ENCODE measurements around the gene NLN. TPM values are rescaled to one million over a fixed set of nuclear protein-coding genes. Genes with fewer than 3 reads are reported as not detected.

NLN gene
- total and polyA plus RNA-seq, 11 donors: 1.6 to 28.2 (median 11.6) TPM

DNA sequence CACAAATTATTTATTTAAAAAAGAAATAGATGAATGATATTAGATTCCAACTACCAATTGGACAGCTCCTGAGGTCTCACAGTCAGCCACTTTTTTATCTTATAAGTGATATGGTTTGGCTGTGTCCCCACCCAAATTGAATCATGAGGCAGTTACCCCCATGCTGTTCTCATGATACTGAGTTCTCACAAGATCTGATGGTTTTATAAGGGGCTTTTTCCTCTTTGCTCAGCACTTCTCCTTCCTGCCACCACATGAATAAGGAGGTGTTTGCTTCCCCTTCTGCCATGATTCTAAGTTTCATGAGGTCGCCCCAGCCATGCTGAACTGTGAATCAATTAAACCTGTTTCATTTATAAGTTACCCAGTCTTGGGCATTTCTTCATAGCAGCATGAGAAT is 12.9 kb downstream of the NLN start:
- 85 to 94% (median 92%) methylated on average over 1 of the region's 1 CpG for WGBS, 4 donors

DNA sequence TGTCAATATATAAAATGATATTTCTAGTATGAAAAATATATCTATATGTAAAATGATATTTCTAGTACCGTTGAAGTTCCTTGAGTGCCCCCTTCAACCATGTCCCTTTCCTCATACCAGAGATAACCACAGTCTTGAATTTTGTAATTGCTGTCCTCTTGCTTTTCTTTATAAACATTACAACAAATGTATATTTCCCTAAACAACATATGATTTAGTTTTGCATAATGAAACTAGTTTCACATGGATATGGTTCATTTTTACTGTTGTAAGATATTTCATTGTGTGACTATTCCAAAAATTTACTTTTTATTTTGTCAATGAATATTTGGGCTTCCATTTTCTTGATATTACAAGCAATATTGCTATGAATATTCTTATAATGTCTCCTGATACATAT is 14.0 kb downstream of the NLN start:
- ATAC-seq (no peak), DNase-seq (no peak)
- no peaks in the 10 kb centered on the region for H3K9me3 ChIP-seq
- no peak overlapping the region for H3K27ac ChIP-seq
- no peak overlapping the region for H3K4me3 ChIP-seq
- no peaks in the 10 kb centered on the region for H3K36me3 ChIP-seq
- peaks cover 0 to 18% (median 0%) of the 10 kb centered on the region in 12 donors for H3K4me1 ChIP-seq
- intact Hi-C loops (cut with DNase I): no loop called here
- WGBS, 4 donors: 64 to 84% (median 74%) methylated on average over 1 of the region's 1 CpG
- no peak for TF ChIP-seq POLR2A (IDR thresholded peaks at IDR 0.05)
- TF ChIP-seq, protein P1, sequence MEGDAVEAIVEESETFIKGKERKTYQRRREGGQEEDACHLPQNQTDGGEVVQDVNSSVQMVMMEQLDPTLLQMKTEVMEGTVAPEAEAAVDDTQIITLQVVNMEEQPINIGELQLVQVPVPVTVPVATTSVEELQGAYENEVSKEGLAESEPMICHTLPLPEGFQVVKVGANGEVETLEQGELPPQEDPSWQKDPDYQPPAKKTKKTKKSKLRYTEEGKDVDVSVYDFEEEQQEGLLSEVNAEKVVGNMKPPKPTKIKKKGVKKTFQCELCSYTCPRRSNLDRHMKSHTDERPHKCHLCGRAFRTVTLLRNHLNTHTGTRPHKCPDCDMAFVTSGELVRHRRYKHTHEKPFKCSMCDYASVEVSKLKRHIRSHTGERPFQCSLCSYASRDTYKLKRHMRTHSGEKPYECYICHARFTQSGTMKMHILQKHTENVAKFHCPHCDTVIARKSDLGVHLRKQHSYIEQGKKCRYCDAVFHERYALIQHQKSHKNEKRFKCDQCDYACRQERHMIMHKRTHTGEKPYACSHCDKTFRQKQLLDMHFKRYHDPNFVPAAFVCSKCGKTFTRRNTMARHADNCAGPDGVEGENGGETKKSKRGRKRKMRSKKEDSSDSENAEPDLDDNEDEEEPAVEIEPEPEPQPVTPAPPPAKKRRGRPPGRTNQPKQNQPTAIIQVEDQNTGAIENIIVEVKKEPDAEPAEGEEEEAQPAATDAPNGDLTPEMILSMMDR (IDR thresholded peaks at IDR 0.05): no peak
- H3K27me3 ChIP-seq: no peaks in the 10 kb centered on the region

More for the DNA sequence above, 12.9 kb downstream of the NLN start:
- TF ChIP-seq, protein P1 (IDR thresholded peaks at IDR 0.05): no peak
- TF ChIP-seq POLR2A (IDR thresholded peaks at IDR 0.05): no peak
- no peaks in the 10 kb centered on the region for H3K27me3 ChIP-seq
- DNase-seq (no peak), ATAC-seq (no peak)
- H3K36me3 ChIP-seq: no peaks in the 10 kb centered on the region
- H3K4me1 ChIP-seq: peaks cover 0 to 29% (median 0%) of the 10 kb centered on the region in 12 donors
- H3K27ac ChIP-seq: peak overlapping the region in 1 of 12 donors; percentile 58
- intact Hi-C loops (cut with DNase I): no loop called here
- no peak overlapping the region for H3K4me3 ChIP-seq
- no peaks in the 10 kb centered on the region for H3K9me3 ChIP-seq

DNA sequence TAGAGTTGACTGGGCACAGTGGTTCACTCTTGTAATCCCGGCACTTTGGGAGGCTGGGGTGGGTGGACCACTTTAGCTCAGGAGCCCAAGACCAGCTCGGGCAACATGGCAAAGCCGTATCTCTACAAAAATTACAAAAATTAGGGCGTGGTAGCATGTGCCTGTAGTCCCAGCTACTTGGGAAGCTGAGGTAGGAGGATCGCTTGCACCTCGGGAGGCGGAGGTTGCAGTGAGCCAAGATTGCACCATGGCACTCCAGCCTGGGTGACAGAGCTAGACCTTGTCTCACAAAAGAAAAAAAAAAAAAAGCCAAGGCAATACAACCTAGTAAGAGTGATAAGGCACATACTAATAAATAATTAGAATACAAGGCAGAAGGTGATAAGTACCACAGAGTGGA is 15.8 kb downstream of the NLN start:
- no peak for TF ChIP-seq POLR2A (IDR thresholded peaks at IDR 0.05)
- TF ChIP-seq, protein P1 (IDR thresholded peaks at IDR 0.05): no peak
- ATAC-seq: no peak
- Histone ChIP-seq H3K4me3 (no peak overlapping the region), H3K27me3 (no peaks in the 10 kb centered on the region), H3K4me1 (peaks cover 0 to 17% (median 0%) of the 10 kb centered on the region in 12 donors), H3K36me3 (no peaks in the 10 kb centered on the region), H3K27ac (no peak overlapping the region), H3K9me3 (no peaks in the 10 kb centered on the region)
- DNase-seq: no peak
- intact Hi-C loops (cut with DNase I): no loop called here
- WGBS, 4 donors: 92 to 94% (median 92%) methylated on average over 7 of the region's 7 CpGs

DNA sequence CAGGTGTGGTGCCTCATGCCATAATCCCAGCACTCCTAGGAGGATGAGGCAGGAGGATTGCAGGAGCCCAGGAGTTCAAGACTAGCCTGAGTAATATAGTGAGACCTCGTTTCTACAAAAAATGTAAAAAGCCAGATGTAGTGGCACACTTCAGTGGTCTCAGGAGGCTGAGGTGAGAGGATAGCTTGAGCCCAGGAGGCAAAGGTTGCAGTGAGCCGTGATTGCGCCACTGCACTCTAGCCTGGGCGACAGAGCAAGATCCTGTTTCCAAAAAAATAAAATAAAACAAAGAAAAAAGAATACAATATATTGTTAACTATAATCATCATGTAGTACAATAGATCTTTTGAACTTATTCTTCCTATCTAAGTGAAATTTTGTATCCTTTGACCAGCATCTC is 16.3 kb downstream of the NLN start:
- no peak for ATAC-seq
- TF ChIP-seq, protein P1 (IDR thresholded peaks at IDR 0.05): no peak
- TF ChIP-seq POLR2A (IDR thresholded peaks at IDR 0.05): no peak
- no peak for DNase-seq
- 79 to 89% (median 88%) methylated on average over 4 of the region's 4 CpGs for WGBS, 4 donors
- no peak overlapping the region for H3K4me3 ChIP-seq
- no peaks in the 10 kb centered on the region for H3K9me3 ChIP-seq
- intact Hi-C loops (cut with DNase I): no loop called here
- H3K36me3 ChIP-seq: no peaks in the 10 kb centered on the region
- peaks cover 0 to 19% (median 0%) of the 10 kb centered on the region in 12 donors for H3K4me1 ChIP-seq
- H3K27me3 ChIP-seq: no peaks in the 10 kb centered on the region
- no peak overlapping the region for H3K27ac ChIP-seq
